Measurements from ENCODE around the gene ASCC3.
"Not testable (repeated sequence)": the region's sequence is repeated elsewhere in the genome, so short reads cannot be mapped to it uniquely, and the experiment has no call there.

Gene ASCC3

DNA sequence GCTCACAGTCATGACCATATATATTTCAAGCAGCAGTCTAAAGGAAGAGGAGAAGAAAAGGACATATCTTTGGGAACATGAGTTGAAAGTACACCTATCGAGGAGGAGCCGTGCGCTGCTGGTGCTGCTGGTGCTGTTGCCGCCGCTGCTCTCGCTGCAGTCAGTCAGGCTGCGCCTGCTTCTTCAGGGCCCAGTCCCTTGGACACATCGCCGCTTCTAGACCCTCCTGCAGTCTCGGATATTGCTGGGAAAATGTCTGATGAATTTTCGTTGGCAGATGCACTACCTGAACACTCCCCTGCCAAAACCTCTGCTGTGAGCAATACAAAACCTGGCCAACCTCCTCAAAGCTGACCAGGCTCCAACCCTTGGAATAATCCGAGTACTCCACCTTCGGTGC, 8.2 kb upstream of the ASCC3 start:
- DNase-seq (ENCODE audit: low read depth) = no peak

GRCh38 chr6:100886076-100886475, 4.9 kb upstream of the ASCC3 start:
- no peak for DNase-seq (ENCODE audit: low read depth)

DNA sequence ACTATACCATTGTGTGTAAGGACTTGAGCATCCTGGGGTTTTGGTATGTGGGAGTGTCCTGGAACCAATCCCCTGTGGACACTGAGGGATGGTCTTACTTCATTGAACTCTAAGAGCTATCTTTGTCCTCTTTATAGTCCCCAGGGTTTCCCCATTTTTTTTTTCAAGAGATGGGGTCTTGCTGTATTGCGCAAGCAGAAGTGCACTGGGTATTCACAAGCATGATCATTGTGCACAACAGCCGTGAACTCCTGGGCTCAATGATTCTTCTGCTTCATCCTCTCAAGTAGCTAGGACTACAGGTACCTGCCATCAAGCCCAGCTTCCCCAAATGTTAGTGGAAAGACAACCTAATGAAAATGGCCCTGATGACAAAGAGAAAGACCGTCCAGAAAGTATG, 2.2 kb upstream of the ASCC3 start:
- DNase-seq (ENCODE audit: low read depth) = no peak

DNA sequence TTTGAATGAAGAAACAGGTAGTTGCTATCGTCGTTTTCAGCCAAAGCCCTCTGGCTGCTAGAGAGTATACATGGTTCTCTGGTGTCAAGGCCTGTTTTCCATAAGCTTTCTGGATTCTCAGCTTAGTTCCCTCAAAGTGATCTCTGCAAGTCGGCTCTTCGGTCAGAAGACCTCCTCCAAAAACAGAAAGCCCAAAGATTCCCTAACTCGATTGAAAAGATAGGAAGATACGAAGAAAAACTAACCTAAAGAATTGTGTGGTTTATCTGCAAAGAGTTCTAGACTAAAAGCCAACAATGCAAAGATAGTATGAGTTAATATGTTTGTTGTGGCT, 545 bp upstream of the ASCC3 start:
- DNase-seq (ENCODE audit: low read depth) = no peak

GRCh38 chr6:100880149-100880852, 828 bp downstream of the ASCC3 start:
- DNase-seq (ENCODE audit: low read depth) = no peak

- no peak for DNase-seq (ENCODE audit: low read depth)
These were observed 1.8 kb downstream of the ASCC3 start for GRCh38 chr6:100879317-100879716.

GRCh38 chr6:100877851-100878250, 3.3 kb downstream of the ASCC3 start:
- DNase-seq (ENCODE audit: low read depth) = no peak

GRCh38 chr6:100876251-100876650, 4.9 kb downstream of the ASCC3 start:
- DNase-seq (ENCODE audit: low read depth) = no peak

DNA sequence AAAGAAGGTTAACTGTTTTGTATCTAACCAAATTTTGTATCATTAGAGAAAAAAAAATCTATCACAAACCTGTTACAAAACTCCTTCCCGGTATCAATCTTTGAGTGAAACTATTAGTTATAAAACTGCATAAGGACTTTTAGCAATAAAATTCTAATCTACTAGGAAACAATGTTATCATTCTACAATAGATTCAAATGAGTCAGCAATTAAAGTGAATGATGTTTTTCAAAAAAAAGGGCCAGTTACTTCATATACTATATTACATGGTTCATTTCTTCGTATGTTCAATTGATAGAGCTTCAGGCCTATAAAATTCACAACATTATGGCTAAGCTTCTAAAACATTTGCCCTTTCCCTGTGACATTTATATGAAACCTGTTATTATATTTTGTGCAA, 15.6 kb downstream of the ASCC3 start:
- DNase-seq (ENCODE audit: low read depth) = no peak

DNA sequence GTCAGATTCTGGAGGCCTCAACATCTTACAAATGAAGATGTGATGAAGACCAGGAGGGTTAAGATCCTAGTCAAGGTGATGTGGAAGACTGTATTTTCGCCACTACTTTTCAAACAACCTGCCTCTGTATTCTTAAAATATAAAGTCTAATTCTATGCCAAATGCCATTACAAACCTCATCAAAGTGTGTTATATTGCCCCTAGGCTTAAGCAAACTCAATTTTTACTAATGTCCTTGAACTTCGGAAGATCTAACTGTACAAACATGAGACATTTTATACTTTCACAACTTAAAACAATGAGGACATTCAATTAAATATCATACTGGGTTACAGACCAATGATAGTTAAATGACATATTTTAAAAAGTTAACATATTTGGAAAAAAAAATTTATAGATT, 19.1 kb downstream of the ASCC3 start:
- DNase-seq (ENCODE audit: low read depth) = no peak

GRCh38 chr6:100856146-100856545, 25.0 kb downstream of the ASCC3 start:
- DNase-seq (ENCODE audit: low read depth) = no peak

- no peak for DNase-seq (ENCODE audit: low read depth)
These were observed 29.3 kb downstream of the ASCC3 start for GRCh38 chr6:100851819-100852218.

- no peak for DNase-seq (ENCODE audit: low read depth)
These were observed 31.0 kb downstream of the ASCC3 start for GRCh38 chr6:100850174-100850573.

DNA sequence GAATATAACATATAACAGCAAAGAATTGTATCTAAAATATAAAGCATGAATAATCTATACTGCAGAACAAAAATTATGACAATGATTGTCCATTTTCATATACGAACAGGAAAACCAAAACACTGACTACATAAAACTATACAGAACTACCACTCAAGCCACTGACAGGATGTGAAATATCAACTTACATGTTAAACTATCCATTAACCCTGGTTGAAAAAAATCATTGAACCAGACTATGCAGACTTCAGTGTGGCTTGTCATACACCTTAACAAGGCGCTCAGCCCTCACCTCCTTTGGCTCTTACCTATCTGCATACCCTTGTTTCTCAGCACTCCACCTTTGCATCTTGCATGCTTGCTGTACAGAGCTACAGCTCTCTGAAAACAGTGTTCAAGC, 34.9 kb downstream of the ASCC3 start:
- DNase-seq (ENCODE audit: low read depth) = no peak

GRCh38 chr6:100845676-100846075, 35.5 kb downstream of the ASCC3 start:
- DNase-seq (ENCODE audit: low read depth) = no peak

DNA sequence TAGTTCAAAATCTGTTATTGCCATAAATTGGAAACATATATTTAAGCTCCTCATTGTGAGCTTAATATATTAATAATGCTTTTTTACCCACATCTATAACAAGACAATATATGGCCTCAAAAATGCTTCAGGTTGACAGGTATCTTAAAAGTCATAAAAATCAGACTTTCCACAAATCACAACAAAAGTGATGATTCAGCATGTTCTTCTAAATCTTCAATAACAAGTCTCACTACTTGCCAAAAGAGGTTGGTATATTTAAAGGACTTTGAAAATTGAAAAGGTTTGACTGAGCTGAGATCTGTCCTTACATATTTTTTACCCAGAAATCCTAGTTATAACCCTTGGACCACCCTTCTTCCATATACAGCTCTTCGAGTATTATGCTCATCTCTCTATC, 41.7 kb downstream of the ASCC3 start:
- no peak for DNase-seq (ENCODE audit: low read depth)

DNA sequence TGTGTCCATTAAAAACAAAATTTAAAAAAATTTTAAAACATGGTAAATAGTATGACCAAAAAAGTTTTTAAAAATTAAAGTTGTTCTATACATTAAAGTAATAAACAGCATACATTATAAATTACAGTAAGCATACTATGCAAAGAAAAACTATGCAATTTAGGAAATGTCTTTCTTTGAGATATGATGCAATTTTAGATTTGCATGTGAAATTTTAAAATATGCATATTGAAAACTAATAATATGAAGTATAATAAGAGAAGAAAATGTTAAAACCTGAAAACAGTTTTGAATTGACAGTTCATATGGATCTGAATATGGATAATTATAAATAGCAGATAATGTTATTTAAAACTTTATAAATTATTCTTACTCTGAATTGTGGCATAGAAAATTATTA, 43.1 kb downstream of the ASCC3 start:
- DNase-seq (ENCODE audit: low read depth) = no peak

DNA sequence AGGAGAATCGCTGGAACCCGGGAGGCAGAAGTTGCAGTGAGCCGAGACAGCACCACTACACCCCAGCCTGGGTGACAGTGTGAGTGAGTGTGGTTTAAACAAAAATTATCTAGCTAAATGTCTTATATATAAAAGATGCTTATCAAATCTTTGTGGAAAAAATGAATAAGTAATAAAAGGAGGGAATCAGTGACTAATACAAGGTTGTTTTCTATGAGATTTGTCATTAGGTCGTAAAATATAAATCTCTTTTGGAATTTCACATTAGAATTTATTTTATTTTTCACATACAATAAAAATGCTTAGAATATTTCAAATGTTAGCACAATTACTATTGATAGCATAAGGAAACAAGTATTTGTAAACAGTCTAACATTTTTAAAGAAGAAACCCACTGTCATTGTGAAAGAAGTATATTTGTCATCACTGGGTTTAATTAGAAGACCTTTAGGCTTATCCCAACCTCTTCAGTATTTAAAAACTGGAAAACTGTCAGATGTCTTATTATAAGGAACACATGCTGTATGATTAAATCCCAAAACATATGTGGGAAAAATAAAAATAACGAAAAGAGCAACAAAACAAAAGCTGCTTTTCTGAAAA, 47.1 kb downstream of the ASCC3 start:
- no peak for DNase-seq (ENCODE audit: low read depth)

DNA sequence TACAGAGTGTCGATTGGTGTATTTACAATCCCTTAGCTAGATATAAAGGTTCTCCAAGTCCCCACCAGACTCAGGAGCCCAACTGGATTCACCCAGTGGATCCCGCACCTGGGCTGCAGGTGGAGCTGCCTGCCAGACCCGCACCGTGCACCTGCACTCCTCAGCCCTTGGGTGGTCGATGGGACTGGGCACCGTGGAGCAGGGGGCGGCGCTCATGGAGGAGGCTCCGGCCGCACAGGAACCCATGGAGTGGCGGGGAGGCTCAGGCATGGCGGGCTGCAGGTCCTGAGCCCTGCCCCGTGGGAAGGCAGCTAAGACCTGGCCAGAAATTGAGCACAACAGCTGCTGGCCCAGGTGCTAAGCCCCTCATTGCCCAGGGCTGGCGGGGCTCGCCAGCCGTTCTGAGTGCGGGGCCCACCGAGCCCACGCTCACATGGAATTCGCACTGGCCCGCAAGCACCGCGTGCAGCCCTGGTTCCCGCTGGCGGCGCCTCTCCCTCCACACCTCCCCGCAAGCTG, 52.0 kb downstream of the ASCC3 start:
- DNase-seq (ENCODE audit: low read depth) = not testable (repeated sequence)

DNA sequence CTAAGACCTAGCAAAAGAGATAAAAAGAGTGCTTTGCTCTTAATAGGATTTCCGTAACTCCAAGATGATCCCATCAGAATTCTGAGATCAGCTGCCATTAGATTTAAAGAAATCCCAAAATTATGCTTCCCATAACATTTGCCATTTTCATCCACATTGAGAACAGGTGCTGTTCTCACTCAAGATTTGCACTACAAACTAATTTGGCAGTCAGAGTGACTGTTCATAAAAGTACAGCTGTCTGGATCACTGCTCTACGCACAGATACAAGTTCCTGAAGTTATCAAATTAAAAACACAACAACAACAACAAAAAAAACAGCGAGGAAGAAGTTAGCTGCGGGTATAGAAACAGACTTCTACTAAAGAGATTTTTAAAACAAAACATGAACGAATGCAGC, 58.1 kb downstream of the ASCC3 start:
- DNase-seq (ENCODE audit: low read depth) = no peak

DNA sequence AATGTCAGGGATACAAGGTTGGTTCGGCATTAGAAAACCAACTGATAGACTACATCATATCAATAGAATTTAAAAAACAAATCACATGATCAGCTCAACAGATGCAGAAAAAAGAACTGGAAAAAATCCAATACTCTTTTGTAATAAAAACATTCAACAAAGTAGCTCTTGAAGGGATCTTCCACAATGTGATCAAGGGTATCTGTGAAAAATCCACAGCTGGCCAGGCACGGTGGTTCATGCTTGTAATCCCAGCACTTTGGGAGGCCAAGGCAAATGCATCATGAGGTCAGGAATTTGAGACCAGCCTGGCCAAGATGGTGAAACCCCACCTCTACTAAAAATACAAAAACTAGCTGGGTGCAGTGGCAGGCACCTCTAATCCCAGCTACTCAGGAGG, 63.1 kb downstream of the ASCC3 start:
- DNase-seq (ENCODE audit: low read depth) = no peak

- DNase-seq (ENCODE audit: low read depth) = no peak
These were observed 71.1 kb downstream of the ASCC3 start for GRCh38 chr6:100810015-100810414.

DNA sequence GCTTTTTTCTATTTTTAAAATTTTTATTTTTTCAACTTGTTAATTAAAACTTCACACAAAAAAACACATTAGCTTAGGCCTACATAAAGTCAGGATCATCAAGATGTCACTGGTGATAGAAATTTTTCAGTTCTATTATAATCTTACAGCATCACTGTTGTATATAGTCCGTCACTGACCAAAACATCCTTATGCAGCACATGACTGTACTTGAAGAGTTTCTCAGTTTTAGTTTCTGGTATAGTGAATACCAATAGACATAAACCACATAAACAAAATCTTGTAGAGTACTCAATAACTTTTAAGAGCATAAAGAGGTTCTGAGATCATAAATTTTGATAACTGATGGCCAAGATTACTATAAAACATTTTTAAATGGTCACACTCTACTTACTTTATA, 71.8 kb downstream of the ASCC3 start:
- no peak for DNase-seq (ENCODE audit: low read depth)

DNA sequence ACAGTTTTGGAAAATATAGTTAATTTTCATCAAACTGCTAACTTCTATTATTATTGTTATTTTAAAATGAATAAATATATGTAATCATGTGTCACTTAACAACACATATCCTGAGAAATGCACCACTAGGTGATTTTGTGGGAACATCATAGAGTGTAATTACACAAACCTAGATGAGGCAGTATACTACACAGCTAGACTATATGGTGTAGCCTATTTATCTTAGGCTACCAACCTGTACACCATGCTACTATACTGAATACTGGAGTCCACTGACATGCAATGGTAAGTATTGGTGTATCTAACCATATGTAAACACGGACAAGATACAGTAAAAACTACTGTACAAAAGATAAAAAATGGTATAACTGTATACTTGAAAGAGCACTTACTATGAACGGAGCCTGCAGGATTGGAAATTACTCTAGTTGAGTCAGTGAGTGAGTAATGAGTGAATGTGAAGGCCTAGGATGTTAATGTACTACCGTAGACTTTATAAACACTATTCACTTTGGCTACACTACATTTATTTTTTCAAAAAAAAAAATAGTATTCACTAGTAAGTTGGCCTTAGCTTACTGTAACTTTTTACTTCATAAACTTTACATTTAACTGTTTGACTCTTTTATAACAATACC, 72.4 kb downstream of the ASCC3 start:
- no peak for DNase-seq (ENCODE audit: low read depth)
